ENCODE results near the gene TMEM156.
"Not testable (repeated sequence)": the region's sequence is repeated elsewhere in the genome, so short reads cannot be mapped to it uniquely, and the experiment has no call there.

The TMEM156 gene

DNA sequence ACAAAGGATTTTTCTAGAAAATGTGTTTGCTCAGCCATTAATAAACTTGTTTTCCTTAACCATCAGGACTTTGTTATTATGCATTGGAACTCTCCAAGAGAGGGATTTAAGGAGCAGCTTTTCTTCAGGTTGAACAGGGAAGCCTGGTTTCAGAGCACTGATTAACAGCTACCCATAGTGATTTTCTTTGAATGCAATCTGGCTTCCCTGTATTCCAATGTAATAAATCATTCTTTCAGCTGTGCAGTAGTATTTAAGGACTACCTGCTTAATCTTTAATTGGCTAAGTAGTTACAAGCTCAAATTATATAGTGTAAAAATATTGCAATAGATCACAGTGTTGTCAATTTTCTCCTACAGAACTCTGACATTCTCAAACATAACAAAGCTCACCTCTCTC, 77.5 kb downstream of the TMEM156 start:
- no peak for DNase-seq

DNA sequence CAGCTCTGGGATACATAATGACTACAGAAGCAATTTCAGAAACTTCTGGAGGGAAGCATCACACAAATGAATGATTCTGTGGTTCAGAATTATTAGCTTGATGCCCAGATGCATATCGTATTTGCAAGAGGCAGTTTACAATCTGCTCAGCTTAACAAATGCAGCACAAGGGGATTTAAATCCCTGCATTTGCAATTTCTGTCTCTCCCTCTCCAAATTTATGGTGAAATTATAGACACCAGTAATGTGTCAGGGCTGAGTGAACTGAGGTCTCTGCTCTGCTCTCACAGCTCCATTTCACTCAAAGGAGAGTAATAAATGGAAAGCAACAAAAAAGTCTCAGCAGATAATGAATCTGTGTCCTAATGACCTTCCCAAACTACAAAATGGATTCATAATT, 80.2 kb downstream of the TMEM156 start:
- no peak for DNase-seq

DNA sequence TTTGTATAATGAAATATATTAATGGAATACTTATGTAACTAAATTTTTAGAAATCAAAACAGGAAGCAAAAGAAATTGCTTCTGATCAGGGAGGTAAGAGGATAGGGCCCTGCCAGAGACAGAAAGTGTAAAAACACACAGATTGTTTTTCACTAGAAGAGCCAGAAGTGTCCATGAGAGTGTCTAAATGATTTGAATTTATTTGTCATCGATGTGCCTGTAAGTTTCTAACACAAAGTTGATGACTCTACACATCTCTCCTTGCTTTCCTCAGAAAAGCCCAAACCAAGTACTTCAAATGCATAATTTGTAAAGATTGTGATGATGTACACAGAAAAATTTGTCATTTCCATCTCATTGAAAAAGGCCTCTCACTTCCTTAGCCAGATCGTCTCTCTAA, 80.6 kb downstream of the TMEM156 start:
- DNase-seq: no peak

DNA sequence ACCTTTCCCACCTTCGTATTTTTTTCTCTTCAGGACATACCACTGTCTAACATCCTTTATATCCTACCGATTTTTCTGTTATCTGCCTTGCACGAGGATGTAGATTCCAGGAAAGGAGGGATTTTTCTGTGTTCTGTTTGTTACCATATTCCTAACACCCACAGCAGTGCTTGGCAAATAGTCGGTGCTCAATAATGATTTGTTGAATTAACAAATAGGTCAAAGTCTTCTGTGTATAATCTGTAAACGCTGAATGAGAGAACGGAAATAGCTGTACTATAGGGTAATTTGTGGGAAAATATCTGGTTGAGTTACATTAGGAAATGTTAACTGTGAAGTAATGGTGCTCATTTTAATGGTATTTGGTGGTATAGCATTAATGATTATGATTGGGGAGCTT, 81.5 kb downstream of the TMEM156 start:
- DNase-seq: no peak

DNA sequence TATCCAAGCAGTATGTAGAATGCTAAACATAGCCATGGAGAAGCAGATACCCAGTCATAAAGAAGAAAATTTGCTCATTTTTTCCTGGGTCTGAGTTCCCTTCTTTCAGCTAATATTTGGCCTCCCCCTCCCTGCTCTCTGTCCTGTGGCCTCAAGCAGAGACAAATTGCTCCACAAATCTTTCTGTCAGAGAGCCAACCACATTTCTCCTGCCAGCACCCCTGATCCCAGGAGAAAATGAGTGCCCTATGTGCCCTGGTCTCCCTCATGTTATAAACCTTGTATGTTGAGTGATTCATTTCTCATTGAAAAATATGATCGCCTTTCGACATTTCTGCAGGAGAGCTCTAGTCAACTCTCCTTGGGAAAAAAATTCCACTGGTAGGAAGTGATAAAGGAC, 82.0 kb downstream of the TMEM156 start:
- no peak for DNase-seq

DNA sequence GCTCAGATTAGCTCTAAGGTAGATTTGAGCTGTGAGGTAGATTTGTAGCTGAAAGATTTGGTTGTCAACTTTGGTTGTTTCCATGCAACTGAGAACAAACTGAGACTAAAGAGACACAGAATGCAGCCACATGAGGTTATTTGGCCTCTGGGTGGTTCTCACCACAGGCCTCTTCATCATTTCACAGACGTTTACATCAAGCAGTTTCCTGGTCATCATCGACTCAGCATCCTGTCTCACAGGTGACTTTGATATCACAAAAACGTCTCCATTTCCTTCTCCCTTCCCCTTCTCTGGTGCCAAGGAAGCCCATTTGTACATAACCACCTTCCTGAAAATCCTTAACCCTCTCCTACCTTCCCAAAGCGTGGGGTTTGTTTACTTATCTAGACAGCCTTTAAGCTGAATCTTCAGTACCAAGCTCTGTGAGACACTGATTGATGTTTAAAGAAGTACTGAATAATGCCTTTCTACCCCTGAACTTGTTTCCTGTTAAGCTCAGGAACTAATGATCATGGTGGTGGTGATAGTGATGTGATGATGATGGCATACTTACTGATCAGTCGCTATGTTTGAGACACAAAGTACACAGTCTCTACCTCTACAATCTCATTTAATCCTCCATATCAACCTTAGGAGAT, 82.7 kb downstream of the TMEM156 start:
- DNase-seq: no peak

DNA sequence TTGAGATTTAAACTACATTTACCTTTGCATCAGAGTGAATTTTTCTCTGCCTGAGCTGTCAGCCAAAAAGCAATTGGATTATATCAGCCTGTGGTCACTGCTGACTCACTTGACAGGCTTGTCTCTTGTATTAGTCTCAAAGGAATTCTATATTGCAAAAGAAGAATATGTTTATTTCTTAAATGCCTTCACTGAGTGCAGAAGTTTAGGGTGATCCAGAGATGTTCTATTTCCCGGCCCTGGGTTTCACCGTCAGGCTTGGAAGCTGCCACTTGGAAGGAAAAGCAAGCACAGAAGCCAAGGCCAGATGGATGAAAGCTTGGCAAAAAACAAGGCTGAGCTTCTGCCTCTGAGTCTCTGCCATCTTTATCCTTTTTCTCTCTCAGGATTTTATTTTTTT, 83.7 kb downstream of the TMEM156 start:
- no peak for DNase-seq

DNA sequence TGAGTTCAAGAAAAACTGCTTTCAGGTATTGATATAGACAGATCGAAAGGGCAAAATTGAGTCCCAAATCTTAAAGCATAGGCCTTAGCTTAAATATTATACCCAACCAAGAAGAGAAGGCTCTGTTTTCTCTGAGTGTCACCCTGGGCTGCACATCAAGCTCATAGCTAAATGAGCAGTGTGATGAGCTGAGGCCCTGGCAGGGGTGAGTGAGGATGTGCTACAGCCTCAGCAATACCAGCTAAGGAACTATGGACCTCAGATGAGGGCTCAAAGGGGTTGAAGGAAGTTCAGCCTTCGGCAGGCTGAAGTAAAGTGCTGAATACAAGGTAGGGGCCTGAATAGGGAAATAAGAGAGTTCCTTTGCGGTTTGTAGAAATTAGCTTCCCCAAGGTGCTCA, 85.3 kb downstream of the TMEM156 start:
- no peak for DNase-seq

DNA sequence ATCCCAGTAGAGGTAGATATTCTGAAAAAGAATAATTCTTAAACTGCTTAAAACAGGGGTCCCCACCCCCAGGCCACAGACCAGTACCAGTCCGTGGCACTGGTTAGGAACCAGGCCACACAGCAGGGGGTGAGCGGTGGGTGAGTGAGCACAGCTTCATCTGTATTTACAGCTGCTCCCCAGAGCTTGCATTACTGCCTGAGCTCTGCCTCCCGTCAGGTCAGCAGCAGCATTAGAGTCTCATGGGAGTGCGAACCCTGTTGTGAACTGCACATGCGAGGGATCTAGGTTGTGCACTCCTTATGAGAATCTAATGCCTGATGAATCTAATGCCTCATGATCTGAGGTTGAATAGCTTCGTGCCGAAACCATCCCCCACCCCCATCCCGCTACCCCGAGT, 87.8 kb downstream of the TMEM156 start:
- DNase-seq: no peak

DNA sequence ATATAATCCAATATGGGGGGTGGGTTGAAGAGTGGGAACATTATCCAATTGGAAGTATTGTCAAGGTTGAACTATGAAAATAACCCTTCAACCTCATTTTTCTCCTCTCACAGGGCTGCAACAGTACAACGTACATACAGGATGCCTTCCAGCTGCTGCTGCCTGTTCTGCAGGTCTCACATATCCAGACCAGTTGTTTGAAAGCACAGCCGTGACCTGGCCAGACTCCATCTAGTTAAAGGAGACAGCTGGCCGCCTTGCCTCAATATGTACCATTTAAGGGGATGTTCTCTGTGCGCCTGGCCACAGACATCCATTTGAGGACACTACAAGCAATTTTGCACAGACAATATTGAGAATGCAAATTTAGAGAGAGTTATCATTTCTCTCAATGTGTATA, 88.9 kb downstream of the TMEM156 start:
- no peak for DNase-seq

DNA sequence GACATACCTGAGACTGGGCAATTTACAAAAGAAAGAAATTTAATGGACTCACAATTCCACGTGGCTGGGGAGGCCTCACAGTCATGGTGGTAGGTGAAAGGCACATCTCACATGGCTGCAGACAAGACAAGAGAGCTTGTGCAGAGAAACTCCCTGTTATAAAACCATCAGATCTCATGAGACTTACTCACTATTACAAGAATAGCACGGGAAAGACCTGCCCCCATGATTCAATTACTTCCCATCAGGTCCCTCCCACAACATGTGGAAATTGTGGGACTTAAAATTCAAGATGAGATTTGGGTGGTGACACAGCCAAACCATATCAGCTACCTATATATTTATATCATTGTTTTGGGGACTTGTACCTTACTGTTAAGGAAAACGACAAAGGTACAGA, 90.3 kb downstream of the TMEM156 start:
- DNase-seq: not testable (repeated sequence)

DNA sequence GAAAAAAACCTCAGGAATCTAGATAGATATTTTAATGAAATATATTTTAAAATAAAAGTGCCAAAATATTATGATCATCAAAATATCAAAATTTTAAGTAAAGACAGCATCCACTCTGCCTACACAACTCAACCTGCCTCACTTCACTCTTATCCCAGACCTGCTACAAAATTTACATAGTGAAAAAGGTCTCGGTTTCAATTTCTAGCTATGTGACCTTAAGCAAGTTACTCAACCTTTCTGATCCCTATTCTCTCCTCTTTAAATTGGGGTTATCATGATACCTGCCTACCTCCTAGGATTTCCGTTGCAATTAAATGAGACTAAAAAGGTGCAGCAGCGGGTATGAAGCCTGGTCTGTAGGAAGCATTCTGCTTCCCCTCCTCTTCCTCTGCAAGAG, 91.7 kb downstream of the TMEM156 start:
- DNase-seq: no peak

DNA sequence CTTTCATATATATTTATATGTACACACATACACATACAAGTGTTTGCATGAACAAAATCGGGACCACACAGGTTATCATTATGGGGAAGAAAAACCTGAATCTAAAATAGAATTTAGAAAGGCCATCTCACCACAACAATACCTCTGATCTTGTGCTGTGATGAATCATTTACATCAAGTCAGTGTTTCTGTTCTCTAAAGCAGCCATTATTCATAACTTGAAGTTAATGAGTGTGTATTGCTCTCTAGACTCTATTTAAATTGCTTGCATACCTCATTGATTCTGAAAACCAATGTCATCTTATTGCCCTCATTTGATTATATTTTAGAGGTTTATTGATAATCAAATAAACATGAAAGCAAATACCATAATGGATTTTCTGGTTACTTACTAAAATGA, 93.0 kb downstream of the TMEM156 start:
- DNase-seq: no peak

DNA sequence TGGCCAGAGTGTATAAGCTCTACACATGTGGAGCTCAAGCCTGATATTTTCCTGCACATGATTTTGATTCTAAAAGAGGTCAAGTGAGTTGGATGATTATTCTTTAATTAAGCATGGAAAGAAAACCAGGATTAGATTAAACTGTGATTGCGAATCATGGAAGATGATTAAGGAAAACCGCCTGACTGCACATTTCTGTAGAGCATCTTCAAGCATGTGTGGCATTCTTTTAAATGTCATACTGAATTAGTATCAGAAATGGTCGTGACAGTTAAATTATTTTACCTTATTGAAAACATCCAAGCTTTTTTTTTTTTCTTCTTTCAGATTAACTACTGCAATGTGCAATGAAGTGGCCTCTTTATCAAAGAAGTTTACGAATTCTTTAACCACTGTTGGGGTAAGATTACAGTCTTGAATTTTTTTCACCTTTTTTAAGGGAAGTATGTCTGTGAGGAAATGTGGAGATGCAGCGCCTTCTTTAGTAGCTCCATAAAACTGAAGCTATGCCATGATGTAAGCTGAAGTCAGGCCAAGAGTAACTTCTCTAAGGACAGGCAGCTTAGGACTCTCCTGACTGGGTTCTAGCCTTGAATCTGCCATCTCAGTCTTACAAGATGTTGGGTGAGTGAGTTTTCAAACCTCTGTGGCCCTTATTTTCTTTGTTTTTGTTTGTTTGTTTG, 96.7 kb downstream of the TMEM156 start:
- DNase-seq: no peak

DNA sequence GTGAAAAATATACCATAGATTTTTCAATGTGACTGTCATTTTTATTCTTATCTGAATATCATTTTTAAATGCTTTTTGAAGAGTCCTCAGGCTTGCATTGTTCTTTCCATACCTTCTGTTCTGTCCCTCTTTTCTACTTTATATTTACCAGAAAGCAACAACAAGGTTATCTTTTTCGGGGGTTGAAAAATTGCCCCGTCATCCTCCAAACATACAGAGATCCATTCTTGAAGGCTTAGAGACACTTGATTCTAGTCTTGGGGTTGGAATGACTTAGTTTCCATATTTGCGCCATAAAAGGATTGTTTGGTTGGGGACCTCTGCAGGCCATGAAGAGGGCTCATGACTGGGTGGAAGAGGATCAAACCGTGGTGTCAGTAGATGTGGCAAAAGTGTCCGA, 101.1 kb downstream of the TMEM156 start:
- DNase-seq: no peak

DNA sequence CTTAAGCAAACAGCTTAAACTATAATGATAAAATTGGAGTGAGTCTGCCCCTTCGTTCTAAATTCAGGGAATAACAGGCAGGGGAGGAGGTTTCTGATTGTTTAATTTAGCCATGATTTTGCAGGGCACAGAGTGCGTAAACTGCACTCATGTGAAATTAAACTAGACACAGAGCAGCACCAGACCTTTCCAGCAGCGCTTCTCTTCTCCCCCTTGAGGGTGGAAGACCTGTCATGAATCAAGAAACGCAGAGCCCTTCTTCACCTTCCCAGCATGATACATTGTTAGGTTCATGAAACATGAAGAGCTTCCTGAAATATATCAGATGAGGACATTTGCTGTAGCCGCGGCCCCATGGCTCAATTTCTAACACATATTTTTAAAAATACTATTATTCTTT, 101.5 kb downstream of the TMEM156 start:
- no peak for DNase-seq

DNA sequence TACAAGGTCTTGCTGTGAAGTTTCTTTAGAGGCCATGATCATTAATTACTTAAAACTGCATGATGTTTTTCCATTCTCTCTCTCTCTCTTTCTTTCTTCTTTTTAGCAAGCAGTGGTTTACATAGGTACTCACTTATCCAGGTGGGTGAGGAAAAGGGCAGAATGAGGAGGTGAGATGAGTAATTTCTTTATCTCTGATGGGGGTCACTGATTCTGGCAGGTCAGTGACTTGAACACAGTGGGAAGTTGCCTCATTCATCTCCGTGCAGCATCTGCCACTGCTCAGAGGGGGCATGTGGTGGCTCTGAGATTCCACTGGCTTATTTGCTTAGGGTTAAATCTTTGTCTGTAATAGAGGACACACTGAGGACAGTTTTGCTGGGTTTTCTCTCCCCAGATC, 102.0 kb downstream of the TMEM156 start:
- DNase-seq: no peak

DNA sequence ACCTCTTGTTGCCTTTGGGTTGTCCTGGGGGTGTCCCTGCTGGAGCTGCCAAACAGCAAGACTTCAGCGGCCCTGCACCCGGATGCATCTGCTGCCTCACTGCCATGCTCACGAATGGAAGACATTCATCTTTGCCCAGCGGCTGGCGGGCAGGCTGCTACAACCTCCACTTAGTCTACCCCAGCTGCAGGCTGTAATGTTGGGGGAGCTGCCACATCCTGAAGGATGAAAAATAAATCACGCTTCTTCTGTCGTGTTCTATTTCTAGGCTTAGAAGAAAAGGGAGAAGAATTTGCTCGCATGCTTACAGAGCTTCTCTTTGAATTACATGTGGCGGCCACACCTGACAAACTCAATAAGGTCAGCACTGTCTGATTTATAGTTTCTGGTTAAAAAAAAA, 103.2 kb downstream of the TMEM156 start:
- no peak for DNase-seq

DNA sequence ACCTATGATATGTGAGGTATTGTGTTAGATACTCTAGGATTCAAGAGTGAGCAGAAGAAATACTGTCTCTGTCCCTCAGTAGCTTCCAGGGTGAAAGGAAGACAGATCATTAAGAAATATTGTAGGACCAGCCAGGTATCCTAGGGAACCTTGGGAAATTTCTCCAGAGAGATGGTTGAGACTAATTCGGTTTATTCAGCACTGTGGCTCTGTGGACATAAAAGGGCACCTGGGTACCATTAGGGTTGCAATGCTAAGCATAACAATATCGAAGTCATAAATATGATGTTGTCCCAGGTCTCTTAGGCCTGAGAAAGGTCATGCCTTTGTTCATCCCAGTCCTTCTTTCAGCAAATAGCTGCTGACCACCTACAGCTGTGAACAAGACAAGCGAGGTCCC, 103.6 kb downstream of the TMEM156 start:
- no peak for DNase-seq

DNA sequence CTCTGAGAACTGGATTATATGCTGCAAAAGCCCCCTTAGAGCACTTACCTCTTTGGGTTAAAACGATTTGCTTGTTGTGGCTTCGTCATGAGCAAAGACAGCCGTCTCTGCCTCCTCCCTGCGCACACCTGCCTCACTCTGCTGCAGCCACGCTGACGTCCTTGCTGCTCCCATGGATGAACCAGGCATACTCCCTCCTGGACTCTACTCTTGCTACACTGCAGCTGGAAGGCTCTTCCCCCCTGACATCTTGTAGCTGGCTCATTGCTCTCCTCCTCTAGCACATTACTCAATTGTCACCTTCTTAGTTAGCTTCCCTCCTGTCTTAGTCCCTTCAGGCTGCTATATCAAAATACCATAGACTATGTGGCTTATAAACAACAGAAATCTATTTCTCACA, 105.3 kb downstream of the TMEM156 start:
- no peak for DNase-seq

DNA sequence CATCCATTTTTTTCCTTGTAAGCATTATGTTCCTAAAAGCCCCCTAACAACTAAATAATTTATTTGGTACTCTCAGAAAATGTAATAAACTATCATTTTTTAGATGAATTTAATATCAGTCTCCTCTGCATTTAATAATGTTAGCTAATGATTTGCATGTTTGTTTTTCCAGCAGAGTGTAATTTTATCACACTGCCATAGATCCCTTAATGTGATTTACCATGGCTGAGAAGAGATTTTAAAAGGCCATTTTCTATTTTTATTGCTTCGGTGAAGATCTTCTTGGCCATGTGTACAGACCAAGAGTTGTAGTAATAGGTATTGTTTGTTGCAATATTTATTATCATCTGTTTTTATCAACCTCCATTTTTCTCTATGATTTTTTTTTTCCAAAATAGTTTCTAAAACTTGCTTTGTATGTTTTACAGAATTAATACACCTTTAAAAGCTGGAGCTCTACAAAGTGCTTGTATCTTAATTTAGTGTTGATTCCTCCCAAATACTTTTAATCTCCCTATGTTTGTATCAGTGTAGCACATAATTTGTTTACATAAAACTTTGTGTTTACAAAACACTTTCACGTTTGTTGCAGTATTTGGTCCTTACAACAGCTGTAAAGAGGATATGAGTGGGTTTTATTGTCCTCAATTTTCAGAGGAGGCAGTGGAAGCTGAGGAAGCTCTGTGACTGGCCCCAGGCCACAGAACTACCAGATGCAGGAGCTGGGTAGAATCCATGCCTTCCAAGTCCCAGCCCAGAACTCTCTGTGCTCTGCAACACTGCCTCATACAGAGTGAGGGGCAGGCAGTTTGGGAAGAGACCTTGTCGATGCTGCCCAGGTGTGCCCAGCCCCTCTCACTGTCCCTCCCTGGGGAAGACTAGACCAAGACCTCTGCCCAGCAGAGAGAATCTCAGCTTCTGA, 106.5 kb downstream of the TMEM156 start:
- no peak for DNase-seq

DNA sequence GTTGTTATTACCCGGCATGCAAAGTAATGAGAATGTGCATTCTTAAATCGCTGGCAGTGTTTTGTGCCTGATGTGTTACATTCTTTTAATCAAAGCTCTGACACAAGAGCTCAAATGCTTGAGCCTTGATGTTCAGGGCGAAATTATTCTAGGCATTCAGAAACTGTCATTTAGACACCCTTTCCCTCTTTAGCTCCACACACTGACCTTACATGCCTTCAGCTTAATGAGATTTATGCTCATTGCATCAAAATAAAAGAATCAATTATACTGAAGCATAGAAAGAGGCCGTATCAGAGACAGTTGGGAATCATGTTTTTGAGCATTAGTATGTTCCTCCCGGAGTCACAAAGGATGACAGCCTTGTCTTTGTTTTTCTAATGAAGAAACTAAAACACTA, 107.9 kb downstream of the TMEM156 start:
- no peak for DNase-seq

DNA sequence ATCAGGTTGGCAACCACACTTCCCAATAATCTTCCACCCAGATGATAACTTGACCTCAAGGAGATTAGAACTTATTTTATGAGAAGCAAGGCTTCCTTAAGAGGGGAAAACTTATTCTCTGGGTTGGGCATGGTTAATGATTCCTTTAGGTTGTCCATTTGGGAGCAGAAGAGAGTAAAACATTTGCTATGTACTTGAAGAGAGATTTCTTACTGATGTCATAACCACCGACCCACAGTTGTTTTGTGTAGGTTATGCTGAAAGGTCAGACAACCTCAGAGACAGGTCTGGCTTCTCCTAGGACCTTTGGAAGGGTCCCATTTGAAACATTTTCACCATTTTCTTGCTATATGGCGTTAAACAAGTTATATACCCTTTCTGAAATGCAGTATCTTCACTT, 108.5 kb downstream of the TMEM156 start:
- no peak for DNase-seq

DNA sequence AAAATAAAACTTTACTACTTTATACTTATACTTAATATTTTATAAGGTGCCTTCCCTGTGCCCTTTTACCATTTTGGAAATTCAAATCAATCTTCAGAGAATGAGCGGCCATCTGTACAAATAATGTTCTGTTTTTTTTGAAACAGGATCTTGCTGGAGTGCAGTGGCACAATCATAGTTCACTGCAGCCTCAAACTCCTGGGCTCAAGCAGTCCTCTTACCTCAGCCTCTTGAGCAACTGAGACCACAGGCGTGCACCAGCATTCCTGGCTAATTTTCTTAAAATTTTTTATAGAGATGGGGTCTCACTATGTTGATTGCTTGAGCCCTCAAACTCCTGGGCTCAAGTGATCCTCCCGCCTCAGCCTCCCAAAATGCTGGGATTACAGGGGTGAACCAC, 111.1 kb downstream of the TMEM156 start:
- DNase-seq: no peak
